Astrocyte (in vitro differentiated cells and primary cell): Measurements from ENCODE around the gene CYP27B1. TPM values are rescaled to one million over a fixed set of nuclear protein-coding genes. Genes with fewer than 3 reads are reported as not detected.

ENCODE experiments used
- DNase-seq: peaks from one replicate; pipeline ENCODE4 v3.0.0-alpha.2; 2010; ENCODE audit warnings: low read depth
- FAIRE-seq: peaks from 2 replicates; lab custom pipeline; 2011; peaks lifted over from hg19 to GRCh38; lab: Jason Lieb, UNC
- H2AFZ ChIP-seq: 2 replicates; pipeline ENCODE4 v1.6.0; 2012; ENCODE audit warnings: low read depth, low read length, inconsistent platforms
- H3K27ac ChIP-seq: 2 replicates; pipeline ENCODE4 v1.5.1; 2011; ENCODE audit warnings: low read depth, low read length, inconsistent platforms
- H3K27me3 ChIP-seq: 2 replicates; pipeline ENCODE4 v1.6.0; 2011; ENCODE audit warnings: low read length, inconsistent platforms; ENCODE audit not compliant: insufficient read depth
- H3K36me3 ChIP-seq: 2 replicates; pipeline ENCODE4 v1.5.1; 2011; ENCODE audit warnings: low read length, inconsistent platforms; ENCODE audit not compliant: insufficient read depth
- H3K4me1 ChIP-seq: 2 replicates; pipeline ENCODE4 v1.5.1; 2011; ENCODE audit warnings: low read length, inconsistent platforms; ENCODE audit not compliant: insufficient read depth
- H3K4me2 ChIP-seq: 2 replicates; pipeline ENCODE4 v1.6.0; 2012; ENCODE audit warnings: low read length, inconsistent platforms
- H3K4me3 ChIP-seq: 2 replicates; pipeline ENCODE4 v1.5.1; 2011; ENCODE audit warnings: low read depth, mild to moderate bottlenecking, low read length, inconsistent platforms; ENCODE audit not compliant: insufficient read depth
- H3K79me2 ChIP-seq: 2 replicates; pipeline ENCODE4 v1.6.0; 2012; ENCODE audit warnings: mild to moderate bottlenecking, low read length, inconsistent platforms; ENCODE audit not compliant: insufficient read depth
- H3K9ac ChIP-seq: 2 replicates; pipeline ENCODE4 v1.6.0; 2012; ENCODE audit warnings: mild to moderate bottlenecking, low read length, inconsistent platforms
- H3K9me3 ChIP-seq: 2 replicates; pipeline ENCODE4 v1.5.1; 2012; ENCODE audit warnings: low read depth, mild to moderate bottlenecking, low read length, inconsistent platforms; ENCODE audit not compliant: insufficient read depth
- H4K20me1 ChIP-seq: 2 replicates; pipeline ENCODE4 v1.6.0; 2012; ENCODE audit warnings: low read length, inconsistent platforms; ENCODE audit not compliant: insufficient read depth
- H3K27ac Mint-ChIP-seq: one replicate; pipeline ENCODE4 v1.8.0; 2021; ENCODE audit warnings: mild to moderate bottlenecking, mixed read lengths; ENCODE audit not compliant: unreplicated experiment
- H3K27me3 Mint-ChIP-seq: one replicate; pipeline ENCODE4 v1.8.0; 2021; ENCODE audit warnings: low read depth, mixed read lengths; ENCODE audit not compliant: unreplicated experiment
- H3K36me3 Mint-ChIP-seq: one replicate; pipeline ENCODE4 v1.8.0; 2021; ENCODE audit warnings: low read depth, mixed read lengths; ENCODE audit not compliant: unreplicated experiment
- H3K4me1 Mint-ChIP-seq: one replicate; pipeline ENCODE4 v1.8.0; 2021; ENCODE audit warnings: low read depth, mixed read lengths; ENCODE audit not compliant: unreplicated experiment
- H3K4me3 Mint-ChIP-seq: one replicate; pipeline ENCODE4 v1.8.0; 2021; ENCODE audit warnings: mild to moderate bottlenecking, moderate library complexity, mixed read lengths; ENCODE audit not compliant: unreplicated experiment
- H3K9me3 Mint-ChIP-seq: one replicate; pipeline ENCODE4 v1.8.0; 2021; ENCODE audit warnings: mild to moderate bottlenecking, mixed read lengths; ENCODE audit not compliant: unreplicated experiment
- CTCF ChIP-seq: IDR thresholded peaks from 2 replicates; pipeline ENCODE4 v1.5.1; 2011; ENCODE audit warnings: low read depth, mild to moderate bottlenecking, inconsistent platforms, low read length, moderate library complexity; ENCODE audit not compliant: insufficient read depth
- EZH2 ChIP-seq: IDR thresholded peaks from 2 replicates; pipeline ENCODE4 v1.6.1; 2012; ENCODE audit warnings: mild to moderate bottlenecking, low read length, inconsistent platforms; ENCODE audit not compliant: insufficient read depth
- total RNA-seq: library from RNA; stranded (reverse); gene quantifications from 2 replicates; pipeline ENCODE4 v1.2.1, GENCODE V29; 2021

Gene CYP27B1
- total RNA-seq, 1 donor from 2014 or later: 1.5 TPM

- TF ChIP-seq EZH2 (no peak), CTCF (no peak)
- H3K36me3 ChIP-seq: peaks cover 15% of the 10 kb centered on the region
- no peak overlapping the region for H3K9ac ChIP-seq
- H3K27ac ChIP-seq: no peak overlapping the region
- no peaks in the 10 kb centered on the region for H3K27me3 Mint-ChIP-seq
- H3K36me3 Mint-ChIP-seq: peaks cover 29% of the 10 kb centered on the region
- H3K9me3 ChIP-seq: no peaks in the 10 kb centered on the region
- H3K4me3 ChIP-seq: no peak overlapping the region
- no peak overlapping the region for H3K27ac Mint-ChIP-seq
- peaks cover 4% of the 10 kb centered on the region for H3K4me1 Mint-ChIP-seq
- H3K9me3 Mint-ChIP-seq: no peaks in the 10 kb centered on the region
- peaks cover 9% of the 10 kb centered on the region for H3K4me1 ChIP-seq
- no peak for DNase-seq
- FAIRE-seq: no peak
- no peaks in the 10 kb centered on the region for H3K79me2 ChIP-seq
- H3K4me3 Mint-ChIP-seq: no peak overlapping the region
- no peaks in the 10 kb centered on the region for H3K27me3 ChIP-seq
- H2AFZ ChIP-seq: no peak overlapping the region
- no peaks in the 10 kb centered on the region for H4K20me1 ChIP-seq
- no peak overlapping the region for H3K4me2 ChIP-seq
Measured at GRCh38 chr12:57807285-57807684, 40.4 kb upstream of the CYP27B1 start.

GRCh38 chr12:57806677-57807076 is 39.8 kb upstream of the CYP27B1 start:
- Histone ChIP-seq H3K27ac (no peak overlapping the region), H3K4me2 (no peak overlapping the region), H3K9ac (no peak overlapping the region), H3K36me3 (peaks cover 15% of the 10 kb centered on the region), H4K20me1 (no peaks in the 10 kb centered on the region), H3K27me3 (no peaks in the 10 kb centered on the region), H2AFZ (no peak overlapping the region), H3K79me2 (no peaks in the 10 kb centered on the region), H3K9me3 (no peaks in the 10 kb centered on the region), H3K4me1 (peaks cover 9% of the 10 kb centered on the region), H3K4me3 (no peak overlapping the region)
- Mint-ChIP-seq H3K4me1 (peaks cover 4% of the 10 kb centered on the region), H3K27ac (no peak overlapping the region), H3K9me3 (no peaks in the 10 kb centered on the region), H3K27me3 (no peaks in the 10 kb centered on the region), H3K36me3 (peaks cover 29% of the 10 kb centered on the region), H3K4me3 (no peak overlapping the region)
- TF ChIP-seq EZH2 (no peak), CTCF (no peak)
- no peak for FAIRE-seq
- DNase-seq: no peak

- FAIRE-seq: peak; percentile 34
- no peaks in the 10 kb centered on the region for H3K9me3 ChIP-seq
Measured at GRCh38 chr12:57803319-57803893, 36.5 kb upstream of the CYP27B1 start.

More at GRCh38 chr12:57803319-57803893, 36.5 kb upstream of the CYP27B1 start:
- H3K4me1 Mint-ChIP-seq: no peaks in the 10 kb centered on the region
- Histone ChIP-seq H3K4me3 (no peak overlapping the region), H3K79me2 (no peaks in the 10 kb centered on the region), H3K27me3 (no peaks in the 10 kb centered on the region), H3K27ac (no peak overlapping the region), H4K20me1 (no peaks in the 10 kb centered on the region), H3K9ac (no peak overlapping the region), H3K36me3 (peaks cover 23% of the 10 kb centered on the region), H3K4me2 (no peak overlapping the region), H2AFZ (no peak overlapping the region), H3K4me1 (no peaks in the 10 kb centered on the region)
- no peaks in the 10 kb centered on the region for H3K27me3 Mint-ChIP-seq
- no peak overlapping the region for H3K27ac Mint-ChIP-seq
- H3K36me3 Mint-ChIP-seq: peaks cover 20% of the 10 kb centered on the region
- H3K9me3 Mint-ChIP-seq: no peaks in the 10 kb centered on the region
- TF ChIP-seq EZH2 (no peak), CTCF (peak; percentile 80)
- H3K4me3 Mint-ChIP-seq: no peak overlapping the region
- no peak for DNase-seq
